AG08395 (cell line): ENCODE measurements around the gene TMEM209.
"Not testable (repeated sequence)": the region's sequence is repeated elsewhere in the genome, so short reads cannot be mapped to it uniquely, and the experiment has no call there.

Experiments
- DNase-seq: peaks from one replicate; pipeline ENCODE4 v3.0.0; 2012; ENCODE audit warnings: mixed read lengths, low spot score

TMEM209 gene

GRCh38 chr7:130126840-130127239 lies 78.4 kb downstream of the TMEM209 start:
- not testable (repeated sequence) for DNase-seq

GRCh38 chr7:130124711-130125110 lies 80.5 kb downstream of the TMEM209 start:
- DNase-seq, result no peak

- DNase-seq, result no peak
These were observed 81.7 kb downstream of the TMEM209 start for GRCh38 chr7:130123501-130123900.

GRCh38 chr7:130118801-130119200 lies 86.4 kb downstream of the TMEM209 start:
- no peak for DNase-seq

GRCh38 chr7:130118294-130118693 lies 86.9 kb downstream of the TMEM209 start:
- no peak for DNase-seq

DNA sequence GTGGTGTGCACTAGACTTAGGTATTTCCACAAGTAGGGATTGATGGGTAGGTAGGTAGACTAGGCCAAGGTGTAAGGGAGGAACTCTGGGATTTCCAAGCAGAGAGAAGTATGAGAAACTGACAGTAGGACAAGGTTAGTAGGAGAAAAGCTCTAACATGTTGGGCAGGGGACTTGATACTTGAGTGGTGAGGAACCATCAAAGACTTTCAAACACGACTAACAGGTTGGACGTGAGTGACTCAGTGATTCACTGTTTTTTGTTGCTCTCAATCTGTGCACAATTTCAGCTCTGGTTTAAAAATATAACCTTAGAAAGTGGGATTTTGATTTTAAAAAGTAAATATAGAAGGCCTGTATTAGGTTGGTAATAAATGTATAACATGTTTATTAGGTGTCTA lies 90.4 kb downstream of the TMEM209 start:
- no peak for DNase-seq
